Parietal lobe (tissue), 1 donor: ENCODE results near the gene GALM. TPM values are rescaled to one million over a fixed set of nuclear protein-coding genes. Genes with fewer than 3 reads are reported as not detected.

ENCODE experiments used
- total RNA-seq: library from RNA; depleted of rRNA; stranded (reverse); fragments of >200 nt; gene quantifications from one replicate; pipeline ENCODE4 v1.2.3, GENCODE V29; 2014

GALM gene
- total RNA-seq, result 2.2 TPM

GRCh38 chr2:38665854-38666555 lies at the start of gene GALM:
Gene GALM (plus strand): TSS chr2:38666114. CDS start chr2:38666162, 48 bp downstream.

DNA sequence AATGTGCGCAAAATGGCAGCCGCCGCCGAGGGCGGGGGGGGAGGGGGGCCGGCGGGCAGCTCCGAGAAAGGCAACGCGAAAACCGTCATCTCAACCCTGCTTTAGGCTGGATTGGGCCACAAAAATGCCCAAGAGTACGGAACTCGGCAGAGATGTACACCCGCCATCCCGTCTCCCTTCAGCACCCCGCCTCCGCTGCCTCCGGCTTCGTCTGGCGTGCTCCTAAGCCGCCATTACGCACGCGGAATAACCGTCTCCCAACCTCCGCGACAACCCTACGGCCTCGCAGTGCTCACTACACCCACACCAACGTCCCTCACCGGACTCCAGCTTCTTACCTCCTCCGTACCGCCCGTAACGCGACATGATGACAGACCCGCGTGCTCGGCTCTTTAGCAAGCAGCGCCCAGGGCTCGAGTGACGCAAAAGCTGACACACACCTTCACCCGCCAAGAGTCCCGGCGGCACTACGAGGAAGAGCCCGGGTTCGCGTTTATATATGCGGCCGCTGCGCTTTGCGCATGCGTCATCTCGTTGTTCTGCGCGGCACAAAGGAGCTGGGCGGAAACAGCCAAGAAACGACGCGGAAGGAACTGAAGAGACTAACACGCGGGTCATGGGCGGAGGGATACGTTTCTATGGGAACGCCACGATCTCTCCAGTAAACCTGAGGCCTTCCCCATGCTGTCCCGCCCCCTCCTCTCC lies 85.1 kb downstream of the GALM start, which contains the start of gene SRSF7:
Gene SRSF7 (minus strand): TSS at position 471 of the 705 bp plus-strand sequence. CDS start 105 bp downstream, at position 366.

Other genes with a start within 250 kb of the GALM start
- gene HNRNPLL, start 63.2 kb upstream of the GALM start, total RNA-seq, result 143 TPM
- gene SRSF7, start 85.2 kb downstream of the GALM start, total RNA-seq, result 122 TPM
- 8.8 TPM for gene GEMIN6, start 112.1 kb downstream of the GALM start, total RNA-seq
- 64.5 TPM for gene DHX57, start 209.8 kb downstream of the GALM start, total RNA-seq
- gene MORN2, start 209.9 kb downstream of the GALM start, total RNA-seq, result 21.3 TPM
- 6.9 TPM for gene ARHGEF33, start 223.8 kb downstream of the GALM start, total RNA-seq